Measurements from ENCODE around the gene SEC14L3.

SEC14L3 gene

DNA sequence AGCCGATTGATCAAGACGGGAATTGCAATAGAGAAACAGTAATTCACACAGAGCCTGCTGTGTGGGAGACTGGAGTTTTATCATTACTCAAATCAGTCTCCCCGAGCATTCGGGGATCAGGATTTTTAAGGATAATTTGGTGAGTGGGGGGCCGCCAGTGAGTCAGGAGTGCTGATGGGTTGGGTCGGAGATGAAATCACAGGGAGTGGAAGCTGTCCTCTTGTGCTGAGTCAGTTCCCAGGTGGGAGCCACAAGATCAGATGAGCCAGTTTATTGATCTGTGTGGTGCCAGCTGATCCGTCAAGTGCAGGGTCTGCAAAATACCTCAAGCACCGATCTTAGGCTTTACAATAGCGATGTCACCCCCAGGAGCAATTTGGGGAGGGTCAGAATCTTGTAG lies 30.7 kb downstream of the SEC14L3 start:
- no peak for DNase-seq

DNA sequence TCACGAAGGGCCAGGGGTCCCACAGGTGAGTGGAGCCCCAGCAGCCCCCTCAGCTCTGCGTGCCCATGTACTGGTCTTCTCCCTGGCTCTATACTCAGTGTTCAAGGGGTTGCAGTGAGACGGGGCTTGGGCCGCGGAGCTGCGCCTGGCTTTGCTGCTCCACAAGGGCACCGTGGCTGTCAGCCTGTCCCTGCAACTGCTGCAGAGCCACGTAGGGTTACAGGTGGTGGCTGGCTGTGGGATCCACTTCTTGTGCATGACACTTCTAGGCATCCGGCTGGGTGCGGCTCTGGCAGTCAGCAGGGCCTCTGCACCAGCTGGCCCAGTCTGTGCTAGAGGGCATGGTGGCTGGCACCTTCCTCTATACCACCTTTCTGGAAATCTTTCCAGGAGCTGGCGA lies 32.0 kb downstream of the SEC14L3 start:
- no peak for DNase-seq

DNA sequence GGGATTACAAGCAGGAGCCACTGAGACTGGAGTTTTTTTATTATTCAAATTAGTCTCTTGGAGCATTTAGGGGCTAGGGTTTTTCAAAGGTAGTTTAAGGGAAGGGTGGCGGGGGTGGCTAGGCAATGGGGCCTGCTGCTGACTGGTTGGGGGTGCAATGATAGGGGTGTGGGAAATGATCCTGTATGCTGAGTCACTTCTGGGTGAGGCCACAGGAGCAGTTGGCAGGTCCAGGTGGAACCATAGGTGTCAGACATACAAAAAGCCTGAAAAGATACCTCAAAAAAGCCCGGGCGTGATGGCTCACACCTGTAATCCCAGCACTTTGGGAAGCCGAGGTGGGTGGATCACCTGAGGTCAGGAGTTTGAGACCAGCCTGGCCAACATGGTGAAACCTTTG lies 32.6 kb downstream of the SEC14L3 start:
- no peak for DNase-seq

DNA sequence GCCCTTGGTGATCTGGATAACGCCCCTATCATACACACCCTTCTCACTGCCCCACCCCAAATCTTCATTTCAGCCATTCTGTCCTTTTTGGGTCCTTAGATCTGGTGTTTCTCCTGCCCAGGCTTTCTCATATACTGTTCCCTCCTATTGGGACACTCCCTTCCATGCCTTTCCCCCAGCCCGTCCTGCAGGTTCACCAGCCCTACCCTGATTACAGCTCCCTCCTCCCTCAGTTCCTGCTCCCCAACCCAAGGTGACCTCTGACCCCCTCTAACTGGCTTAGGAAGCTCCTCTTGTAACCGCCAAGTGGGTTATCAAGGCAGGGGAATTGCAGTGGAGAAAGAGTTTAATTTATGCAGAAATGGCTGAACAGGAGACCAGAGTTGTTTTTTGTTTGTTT lies 33.3 kb downstream of the SEC14L3 start:
- DNase-seq: no peak

DNA sequence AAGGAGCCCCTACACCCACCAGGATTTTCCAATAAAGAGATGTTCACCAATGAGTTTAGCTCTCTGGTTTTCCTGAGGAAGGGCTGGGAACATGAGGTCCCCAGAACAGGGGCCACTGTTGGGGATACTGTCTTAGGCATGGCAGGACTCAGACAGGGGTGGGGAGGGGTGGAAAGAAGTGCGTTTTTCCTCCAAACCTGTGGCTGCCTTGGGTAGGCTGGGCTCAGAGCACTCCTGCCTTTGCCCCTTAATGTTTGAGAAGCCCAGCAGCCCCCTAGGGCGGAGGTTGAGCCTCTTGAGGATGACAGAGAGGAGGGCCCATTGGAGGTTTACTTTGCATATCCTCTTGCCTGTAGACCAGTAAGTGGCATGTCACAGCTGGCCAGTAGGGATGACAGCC lies 35.6 kb downstream of the SEC14L3 start:
- DNase-seq: no peak

DNA sequence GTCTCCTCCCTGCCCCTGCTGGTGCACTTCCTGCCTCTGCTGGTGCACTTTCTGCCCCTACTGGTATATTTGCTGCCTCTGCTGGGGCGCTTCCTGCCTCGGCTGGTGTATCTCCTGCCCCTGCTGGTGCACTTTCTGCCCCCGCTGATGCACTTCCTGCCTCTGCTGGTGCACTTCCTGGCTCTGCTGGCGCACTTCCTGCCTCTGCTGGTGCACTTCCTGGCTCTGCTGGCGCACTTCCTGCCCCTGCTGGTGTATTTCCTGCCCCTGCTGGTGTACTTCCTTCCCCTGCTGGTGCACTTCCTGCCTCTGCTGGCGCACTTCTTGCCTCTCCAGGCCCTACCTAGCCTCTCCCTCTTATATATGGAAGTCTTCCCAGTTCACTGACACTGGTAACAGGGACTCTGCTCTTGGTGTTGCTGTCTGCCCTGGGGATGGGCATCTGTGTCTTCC lies 36.1 kb downstream of the SEC14L3 start:
- no peak for DNase-seq

DNA sequence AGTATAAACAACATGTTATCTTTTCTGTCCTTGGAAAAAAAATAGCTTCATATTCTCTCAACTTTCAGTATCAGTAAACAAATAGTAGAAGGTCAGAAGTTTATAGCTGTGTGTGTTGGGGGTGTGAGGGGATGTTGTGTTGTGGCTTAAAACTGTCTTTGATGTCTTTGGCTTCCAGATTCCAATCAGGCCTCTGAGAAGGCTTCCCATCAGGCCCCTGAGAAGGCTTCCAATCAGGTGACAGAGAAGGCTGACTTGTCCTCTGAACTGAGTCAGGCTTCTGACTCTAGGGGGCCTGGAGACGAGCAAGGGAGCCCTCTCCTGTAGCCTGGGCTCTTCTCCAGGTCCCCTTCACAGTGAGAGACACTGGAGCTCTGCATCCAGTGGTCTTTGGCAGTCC lies 37.0 kb downstream of the SEC14L3 start:
- DNase-seq: no peak

DNA sequence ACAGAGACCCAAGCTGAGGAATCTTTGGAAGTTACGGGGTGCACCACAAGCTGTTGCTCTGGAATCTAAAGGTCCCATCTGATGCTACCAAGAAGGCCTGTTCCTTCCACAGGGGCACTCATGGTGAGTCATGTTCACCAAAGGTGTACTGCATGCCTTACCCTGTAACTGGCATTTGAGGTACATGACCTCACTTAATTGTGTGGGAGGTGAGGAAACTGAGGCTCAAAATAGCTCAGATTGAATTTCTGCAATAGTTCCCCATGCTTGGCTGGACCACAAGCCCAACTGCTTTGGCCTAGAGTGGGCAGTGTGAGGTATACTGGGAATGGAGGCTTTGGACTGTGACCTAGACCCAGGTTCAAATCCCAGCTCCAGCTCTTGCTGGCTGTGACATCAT lies 38.0 kb downstream of the SEC14L3 start:
- DNase-seq: no peak

DNA sequence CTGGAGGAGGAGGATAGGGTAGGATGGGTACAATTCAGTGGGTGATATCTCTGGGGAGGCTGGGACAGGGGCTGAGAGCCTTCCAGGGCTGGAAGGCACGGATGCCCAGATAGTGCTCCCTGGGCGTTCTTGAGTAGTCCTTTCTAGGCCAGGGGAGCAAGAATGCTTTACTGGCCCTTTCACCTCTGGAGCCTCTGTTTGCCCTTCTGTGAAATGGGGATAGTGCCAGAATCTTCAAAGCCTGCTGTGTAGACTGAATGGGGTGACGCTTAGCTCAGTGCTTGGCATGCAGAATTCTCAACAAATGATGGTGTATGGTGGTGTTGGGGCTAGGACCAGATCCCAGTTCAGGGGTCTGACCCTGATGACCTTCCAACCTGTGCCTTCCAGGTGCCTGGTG lies 38.6 kb downstream of the SEC14L3 start:
- no peak for DNase-seq

DNA sequence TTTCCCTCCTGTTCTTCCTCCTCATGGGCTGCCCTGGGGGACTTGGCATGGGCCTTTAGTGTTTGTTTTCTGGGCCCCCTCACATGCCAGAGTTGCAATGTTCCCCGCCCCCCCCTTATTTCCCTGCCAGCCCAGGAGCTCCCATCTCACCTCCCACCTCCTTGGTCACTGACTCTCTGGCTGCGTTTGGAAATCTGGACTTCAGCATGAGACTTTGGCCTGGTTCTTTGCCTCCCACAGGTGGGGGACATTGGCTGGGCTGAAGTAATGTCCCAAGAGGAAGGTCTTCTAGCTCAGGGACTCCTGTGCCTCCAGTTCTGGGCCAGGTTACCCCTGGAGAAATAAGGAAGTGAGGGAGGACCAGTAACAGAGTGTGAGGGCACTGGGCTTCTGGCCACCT lies 39.3 kb downstream of the SEC14L3 start:
- DNase-seq: no peak

DNA sequence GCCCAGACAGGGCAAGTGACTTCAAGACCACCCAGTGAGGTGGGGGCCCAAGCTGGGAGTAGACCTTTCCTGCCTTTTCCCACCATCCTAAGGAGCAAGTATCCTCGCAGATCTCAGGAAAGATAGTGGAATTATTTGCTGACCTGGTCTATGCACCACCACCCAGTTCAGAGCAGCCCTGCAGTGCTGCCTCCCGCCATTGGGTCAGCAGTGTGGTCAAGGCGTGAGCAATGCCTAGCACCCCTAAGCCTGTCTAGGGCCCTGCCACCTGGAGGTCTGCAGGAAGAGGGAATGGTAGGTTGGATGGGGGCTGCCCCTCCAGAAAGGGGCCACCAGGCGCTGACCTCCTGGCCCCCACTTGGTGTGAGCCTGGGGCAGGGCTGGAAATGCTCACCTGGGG lies 39.7 kb downstream of the SEC14L3 start:
- no peak for DNase-seq

DNA sequence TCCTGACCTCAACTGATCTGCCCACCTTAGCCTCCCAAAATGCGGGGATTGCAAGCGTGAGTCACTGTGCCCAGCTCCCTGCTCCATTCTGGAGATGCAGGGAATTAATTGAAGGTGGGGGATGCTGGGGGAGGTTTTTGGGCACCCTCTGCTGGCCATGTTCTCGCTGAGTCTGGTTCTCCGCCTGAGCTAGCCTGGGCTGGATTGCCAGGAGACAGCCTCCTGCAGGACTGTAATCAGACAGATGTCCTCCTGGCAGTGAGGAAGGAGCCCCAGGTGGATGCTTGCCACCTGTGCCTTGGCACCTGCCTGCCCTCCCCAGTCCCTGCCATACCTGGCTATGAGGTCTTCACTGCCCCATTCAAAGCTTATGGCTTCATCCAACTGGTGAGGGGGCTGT lies 40.9 kb downstream of the SEC14L3 start:
- no peak for DNase-seq

DNA sequence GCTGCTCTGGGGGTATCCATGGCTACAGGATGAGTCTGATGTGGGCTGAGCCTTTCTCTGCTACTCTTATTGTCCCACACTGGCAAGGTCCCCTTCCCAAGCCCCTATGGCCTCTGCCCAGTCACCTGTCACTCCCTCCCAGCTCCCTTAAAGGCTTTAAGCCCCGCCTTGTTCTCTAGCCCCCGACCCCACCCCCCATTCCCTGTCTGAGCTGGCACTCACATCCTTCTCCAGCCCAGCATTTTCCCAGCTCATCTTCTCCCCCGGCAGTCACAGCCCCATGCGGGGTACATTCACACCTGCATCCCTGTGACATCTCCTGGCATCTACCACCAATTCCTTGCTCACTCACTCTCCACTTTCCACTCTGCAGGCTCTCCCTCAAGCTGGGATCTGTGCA lies 41.9 kb downstream of the SEC14L3 start:
- no peak for DNase-seq

DNA sequence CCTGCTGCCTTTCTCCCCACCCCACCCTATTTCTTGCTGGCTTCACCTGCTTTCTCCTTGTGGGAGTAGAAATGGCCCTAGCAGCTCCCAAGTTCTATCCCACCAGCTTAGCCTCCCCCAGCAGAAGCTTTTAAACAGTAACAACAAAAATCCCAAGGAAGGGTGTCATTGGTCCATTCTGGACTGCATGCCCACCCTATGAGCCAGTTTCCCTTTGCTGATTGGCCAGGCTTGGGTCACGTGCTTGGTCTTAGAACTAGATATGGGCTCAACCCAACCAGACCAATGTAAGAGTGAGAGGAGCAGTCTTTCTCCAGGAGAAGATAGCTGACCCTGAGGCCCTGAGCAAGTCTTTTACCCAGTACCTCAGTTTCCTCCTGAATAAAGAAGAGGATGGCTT lies 43.9 kb downstream of the SEC14L3 start:
- no peak for DNase-seq

DNA sequence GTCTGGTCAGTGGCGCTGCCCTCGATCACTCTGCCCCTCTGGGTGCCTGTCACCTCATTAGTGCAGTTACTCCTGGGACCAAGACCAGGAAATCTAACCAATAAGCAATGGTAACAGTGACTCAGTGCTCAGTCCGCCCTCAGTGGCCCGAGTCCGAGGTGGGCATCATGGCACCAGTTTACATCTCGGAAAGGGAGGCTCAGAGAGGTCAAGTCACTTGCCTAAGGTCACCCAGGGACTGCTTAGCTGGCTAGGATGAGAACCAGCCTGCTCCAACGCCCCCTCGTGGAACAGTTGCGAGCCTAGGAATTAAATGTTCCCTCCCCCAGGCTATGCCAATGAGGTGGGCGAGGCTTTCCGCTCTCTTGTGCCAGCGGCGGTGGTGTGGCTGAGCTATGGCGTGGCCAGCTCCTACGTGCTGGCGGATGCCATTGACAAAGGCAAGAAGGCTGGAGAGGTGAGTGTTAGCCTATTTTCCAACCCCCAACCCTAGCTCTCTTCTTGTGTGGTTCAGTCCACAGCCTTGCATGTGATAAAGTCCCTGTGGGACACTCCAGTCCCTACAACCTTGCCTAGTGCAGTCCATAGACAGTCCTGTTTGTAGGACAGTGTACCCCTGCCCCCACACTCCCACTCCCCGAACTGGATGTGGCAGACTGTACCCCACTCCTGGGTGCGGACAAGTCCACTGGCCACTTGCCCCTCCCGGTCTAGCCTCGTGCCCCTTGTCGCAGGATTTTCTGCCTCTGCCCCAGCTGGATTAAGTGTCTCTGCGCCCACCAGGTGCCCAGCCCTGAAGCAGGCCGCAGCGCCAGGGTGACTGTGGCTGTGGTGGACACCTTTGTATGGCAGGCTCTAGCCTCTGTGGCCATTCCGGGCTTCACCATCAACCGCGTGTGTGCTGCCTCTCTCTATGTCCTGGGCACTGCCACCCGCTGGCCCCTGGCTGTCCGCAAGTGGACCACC lies 45.1 kb downstream of the SEC14L3 start:
- DNase-seq: peak; percentile 90 to 94 (median 92)

DNA sequence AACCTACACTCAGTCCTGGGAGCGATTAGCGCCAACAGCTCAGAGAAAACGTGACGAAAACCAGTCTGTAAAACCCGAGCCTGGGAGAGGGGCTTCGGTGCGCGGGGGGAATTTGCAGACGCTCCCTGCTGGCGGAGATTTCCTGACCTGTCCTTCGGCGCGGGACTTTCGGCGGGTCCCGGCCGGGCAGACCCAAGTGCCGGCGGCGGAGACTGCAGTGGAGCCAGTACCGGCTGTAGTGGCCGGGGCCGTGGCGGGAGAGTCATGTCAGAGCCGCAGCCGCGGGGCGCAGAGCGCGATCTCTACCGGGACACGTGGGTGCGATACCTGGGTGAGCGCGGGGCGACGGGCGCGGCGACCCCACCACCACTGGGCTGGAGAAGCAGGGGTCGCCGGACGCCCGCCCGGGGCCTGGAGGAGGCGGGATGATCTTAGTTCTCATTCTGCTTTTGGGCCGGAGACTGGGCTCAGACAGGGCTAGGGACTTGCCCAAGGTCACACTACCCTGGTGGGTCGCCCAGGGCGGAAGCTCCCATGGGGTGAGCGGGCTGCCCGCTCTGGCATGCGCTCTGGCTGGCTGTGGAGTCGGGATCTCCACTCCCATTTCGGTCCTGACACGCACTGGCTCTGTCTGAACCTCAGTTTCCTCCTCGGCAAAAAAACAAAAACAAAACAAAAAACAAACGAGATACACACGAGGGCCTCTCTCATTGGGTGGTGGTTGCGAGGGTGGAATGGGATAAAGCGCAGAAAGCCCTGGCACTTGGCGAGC lies 46.0 kb downstream of the SEC14L3 start, which contains the start of gene MTFP1:
MTFP1 (plus strand) TSS at position 153 of the 772 bp plus-strand sequence; CDS start at position 265, 112 bp downstream.
- DNase-seq: peak; percentile 48 to 80 (median 68)

DNA sequence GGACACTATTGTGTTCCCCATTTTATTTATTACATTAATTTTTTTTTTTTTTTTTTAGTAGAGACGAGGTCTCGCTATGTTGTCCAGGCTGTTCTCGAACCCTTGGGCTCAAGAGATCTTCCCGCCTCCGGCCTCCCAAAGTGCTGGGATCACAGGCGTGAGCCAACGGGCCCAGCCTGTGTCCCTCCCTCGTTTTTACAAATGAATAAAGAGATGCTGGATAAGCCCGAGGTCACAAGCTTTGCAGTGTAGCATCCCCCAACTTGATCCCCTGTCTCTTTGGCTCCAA lies 46.5 kb downstream of the SEC14L3 start:
- DNase-seq: no peak

DNA sequence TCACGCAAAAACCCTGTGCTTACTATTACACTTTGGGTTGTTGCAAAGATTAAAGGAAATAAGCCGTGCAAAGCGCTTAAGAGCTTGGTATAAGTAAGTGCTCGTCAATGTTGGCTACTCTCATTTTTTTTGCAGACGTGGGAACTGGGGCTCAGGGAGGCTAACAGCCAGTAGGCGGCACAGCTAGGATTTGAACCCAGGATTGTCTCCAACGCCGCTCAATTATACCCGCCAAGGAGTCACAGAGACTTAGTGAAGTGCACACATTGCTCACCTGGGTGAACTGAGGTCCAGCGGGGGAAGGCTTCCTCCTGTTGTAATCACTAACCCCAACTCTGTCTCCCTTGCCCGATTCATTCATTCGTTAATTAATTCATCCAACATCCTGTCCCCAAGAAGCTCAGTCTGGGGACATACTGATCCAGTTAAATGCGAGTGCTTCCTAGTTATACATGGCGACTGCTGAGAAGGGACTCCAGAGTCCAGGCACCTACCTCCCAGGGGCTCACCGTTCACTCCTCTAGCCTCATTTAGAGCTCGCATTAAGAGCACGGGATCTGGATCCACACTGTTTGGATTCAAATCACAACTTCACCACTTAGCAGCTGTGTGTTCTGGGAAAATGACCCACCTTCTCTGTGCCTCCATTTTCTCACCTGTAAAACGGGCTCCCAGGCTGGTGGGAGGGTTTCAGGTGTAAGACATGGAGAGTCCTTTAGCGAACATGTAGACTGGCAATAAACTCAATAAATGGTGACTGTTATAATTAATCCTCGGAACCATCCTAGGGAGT lies 47.1 kb downstream of the SEC14L3 start:
- DNase-seq: peak in 2 of 4 experiments; percentile 15 to 22

DNA sequence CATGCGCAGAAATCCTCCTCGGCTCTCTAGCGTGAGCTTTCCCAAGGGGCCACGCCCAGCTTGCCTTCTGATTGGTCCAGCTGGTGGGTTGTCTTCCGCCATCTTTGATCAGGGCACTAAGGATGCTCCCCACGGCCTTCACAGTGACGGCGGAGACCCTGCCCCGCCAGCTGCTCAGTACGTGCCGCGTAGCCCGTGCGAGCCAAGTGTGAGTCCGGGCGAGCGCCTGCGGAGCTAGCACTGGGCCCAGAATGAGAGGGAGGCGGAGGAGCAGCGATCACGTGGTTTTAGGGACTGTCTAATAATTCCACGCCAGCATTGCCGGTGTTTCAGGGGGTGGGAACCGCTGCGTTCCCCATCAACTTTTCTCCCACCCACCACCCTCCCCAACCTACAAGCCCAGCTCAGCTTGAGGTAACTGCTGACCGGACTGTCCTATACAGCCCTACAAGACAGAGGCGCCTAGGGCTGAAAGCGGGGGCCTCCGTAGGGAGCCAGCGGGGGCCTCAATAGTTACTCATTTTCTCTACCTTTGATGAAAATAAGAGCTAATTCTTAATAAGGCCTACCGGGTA lies 47.8 kb downstream of the SEC14L3 start:
- DNase-seq: peak; percentile 99 to 100 (median 100)

DNA sequence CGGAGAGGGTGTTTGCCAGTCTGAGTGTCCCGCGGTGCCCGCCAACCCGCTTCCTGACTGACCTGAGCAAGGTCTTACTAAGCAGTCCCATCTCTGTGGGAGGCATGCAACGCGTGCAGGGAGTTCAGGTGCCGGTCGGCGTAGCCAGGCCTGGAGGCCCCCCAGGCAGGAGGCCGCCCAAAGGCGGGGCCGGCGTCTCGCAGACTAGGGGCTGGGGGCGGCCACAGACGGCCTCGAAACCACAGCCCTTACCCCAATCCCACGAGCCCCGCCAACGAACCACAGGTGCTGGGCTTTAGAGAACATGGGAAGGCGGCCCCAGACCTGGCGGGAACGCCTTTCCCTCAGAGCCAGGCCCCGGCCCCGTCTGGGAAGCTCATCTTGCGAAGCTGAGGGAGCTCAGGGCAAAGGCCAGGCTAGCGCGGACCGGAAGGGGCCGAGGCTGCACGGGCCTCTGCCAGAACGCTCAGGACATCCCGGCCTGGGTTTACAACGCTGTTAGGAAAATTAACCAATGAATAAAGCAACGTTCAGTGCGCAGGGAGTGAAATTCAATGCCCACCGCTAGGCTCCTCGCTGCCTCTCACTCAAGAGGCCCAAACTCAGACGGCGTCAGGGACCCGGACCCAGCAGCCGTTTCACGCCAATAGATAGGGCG lies 48.4 kb downstream of the SEC14L3 start:
- DNase-seq: peak in 1 of 4 experiments; percentile 57

DNA sequence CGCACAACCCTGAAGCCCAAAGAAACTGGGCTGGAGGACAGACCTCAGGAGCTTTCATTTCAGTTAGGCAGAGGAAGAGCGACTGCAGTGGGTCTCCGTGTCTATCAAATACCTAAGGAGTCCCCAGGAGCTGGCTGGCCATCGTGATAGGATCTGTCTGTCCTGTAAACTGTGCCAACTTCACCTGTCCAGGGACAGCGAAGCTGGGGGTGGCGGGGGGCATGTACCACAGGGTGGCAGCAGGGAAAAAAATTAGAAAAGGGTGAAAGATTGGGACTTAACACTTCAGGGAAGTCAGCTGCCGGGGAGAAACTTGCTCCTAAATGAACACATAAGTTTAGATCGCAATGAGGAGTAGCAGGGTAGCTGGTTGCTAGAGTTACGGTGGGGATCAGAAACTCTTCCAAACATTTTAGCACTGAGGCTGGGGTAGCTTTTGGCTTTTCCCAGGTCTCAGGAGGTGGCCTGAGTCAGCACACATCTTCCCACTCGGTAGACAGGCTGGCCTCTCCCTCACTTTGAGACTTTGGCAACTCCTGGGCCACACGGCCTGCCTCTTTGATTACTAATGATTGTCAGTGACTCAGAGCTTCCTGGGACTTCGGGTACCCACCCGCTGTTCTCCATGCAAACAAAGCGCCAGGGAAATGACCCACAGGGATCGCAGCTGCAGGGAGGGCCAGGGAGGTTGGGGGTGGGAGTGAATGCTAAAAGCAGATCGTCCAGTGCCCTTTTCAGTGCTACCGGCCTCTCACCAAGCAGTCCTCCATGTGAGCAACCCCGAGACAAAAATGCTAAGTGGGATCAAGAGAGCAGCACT lies 49.1 kb downstream of the SEC14L3 start:
- DNase-seq: peak; percentile 72 to 85 (median 80)

Data from suppressor macrophage (primary cell).